KG1 (cell line): ENCODE results near the gene BBS9.
"Not testable (repeated sequence)": the region's sequence is repeated elsewhere in the genome, so short reads cannot be mapped to it uniquely, and the experiment has no call there.

Experiments used
- DNase-seq: peaks from one replicate; lab custom pipeline; 2025; lab: John Stamatoyannopoulos, UW

BBS9 gene

DNA sequence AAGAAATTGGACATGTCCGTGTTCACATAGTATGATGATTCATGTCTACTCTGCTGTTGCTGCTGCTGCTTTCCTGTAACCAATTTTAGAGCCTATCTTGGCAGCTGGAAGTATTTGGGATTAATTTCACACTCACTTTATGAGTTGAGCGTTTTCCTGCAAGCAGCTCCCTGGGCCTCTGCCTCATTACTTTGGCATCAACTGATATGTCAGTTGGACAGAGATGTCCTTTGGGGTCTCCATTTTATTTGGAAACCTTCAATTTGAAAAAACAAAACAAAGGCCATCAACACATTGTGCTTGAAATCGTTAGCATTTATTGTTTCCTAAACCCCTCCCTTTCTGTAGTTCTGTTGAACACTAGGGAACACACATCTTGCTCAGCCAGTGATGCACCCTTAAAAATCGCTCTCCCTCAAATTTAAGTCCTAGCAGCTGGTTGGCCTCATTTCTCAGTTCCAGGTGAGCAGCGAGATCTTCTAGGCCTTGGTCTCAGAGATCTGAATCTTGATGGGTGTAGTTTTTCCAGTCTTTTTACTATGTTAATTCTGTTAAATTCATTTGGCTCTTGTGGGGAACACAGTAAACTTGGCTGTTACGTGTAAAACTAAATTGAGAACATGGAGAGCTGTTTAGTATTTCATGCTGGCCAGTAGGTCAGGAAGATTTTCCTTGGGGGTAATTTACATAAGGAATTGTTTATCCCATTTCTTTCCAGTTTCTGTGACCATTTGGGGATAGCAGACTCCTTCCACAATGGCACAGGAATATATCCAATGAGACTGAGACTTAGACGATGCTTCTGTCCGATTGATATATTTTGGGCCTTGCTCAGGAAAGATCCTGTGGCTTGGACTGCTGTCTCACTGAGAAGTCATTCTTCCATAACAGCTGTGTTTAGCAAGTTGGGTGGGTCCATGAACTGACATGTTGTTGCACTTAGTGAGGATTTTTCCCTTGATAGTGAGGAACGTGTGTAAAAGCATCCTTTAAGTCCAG is 371.6 kb downstream of the BBS9 start:
- DNase-seq: no peak

DNA sequence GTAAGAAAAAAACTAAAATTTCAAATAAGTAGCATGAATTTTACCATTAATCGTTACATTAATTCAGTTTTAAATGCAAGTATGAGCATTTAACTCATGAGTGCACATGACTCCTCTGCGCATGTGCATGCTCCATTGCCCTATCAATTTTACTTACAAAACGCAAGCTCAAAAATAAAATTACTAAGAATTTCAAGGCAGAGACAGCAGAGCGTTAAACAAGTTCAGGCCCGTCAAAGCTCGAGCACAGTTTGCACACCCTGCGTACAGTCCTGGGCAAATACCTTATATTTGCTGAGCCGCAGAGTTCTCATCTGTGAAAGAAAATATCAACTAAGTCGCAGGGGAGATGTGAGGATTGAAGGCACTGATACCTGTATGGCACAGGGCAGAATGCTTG is 373.6 kb downstream of the BBS9 start:
- DNase-seq: no peak

DNA sequence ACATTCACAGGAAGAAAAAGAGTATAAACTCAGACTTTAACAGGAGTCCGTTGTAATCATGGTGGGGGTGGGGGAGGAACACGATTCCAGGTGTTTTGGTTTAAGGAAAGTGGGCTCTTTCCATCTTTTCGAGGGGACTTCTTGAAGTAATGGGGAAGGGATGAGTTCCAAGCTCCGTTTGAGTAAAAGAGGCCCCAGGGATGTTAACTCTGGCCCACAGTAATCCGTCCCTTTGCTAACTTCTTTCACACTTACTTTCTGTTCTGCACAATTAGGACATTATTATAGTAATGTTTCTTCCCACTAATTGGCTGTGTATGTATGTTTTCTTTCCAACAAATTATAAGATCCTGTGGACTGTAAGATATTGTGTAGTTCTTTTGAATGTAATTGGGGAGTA is 374.4 kb downstream of the BBS9 start:
- DNase-seq: no peak

DNA sequence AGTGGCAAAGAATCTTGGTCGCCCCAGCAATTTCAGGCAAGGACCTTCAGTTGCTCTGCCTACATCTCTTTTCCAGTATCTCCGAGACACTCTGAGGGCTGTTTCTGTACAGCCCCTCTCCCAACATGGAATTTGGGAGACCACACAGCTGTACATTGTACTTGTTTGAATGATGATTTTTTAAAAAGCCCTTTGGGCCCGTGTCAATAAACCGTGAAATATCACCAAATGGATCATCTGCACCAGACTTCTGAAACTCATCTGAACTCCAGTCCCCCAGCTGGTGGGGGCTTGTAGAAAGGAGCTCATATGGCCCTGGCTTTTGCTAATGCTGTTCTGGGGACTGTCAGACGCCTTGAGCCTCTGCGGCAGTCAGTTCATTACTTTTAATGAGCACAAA is 374.9 kb downstream of the BBS9 start:
- no peak for DNase-seq

DNA sequence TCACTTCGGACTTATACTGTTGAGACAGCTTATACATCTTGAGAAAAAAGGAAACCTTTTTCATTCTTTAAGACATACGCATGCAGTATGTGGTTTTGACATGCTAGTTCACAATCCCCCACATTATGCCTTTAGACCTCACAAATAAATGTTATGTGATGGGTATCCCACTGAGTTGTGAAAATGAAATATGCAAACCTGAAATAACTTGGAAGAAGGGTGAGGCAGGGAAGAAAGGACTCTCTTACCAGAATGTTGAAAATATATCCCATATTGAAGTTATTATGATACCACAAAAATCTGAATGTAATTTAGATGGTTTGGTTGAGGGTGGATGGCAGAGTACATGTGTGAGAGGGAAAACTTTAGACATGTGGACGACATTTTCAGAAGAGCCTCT is 379.8 kb downstream of the BBS9 start:
- DNase-seq: no peak

DNA sequence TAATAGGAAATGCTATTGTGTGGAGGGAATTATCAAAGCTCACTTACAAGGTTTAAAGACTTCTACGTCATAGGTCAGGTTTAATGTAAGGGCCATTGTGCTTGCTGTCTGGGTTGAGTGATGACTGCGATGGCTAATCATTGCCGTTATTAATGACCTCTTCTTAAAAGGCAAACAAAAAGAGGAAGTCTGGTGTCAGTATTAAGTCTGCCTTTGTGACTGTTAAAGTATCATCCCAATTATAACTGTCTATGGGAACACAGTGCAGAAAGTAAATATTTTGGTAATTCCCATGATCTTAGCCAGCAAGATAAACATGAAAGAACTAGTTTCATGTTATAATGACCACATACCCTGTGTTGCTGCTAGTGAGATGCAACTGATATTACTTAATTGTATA is 382.4 kb downstream of the BBS9 start:
- DNase-seq: no peak

DNA sequence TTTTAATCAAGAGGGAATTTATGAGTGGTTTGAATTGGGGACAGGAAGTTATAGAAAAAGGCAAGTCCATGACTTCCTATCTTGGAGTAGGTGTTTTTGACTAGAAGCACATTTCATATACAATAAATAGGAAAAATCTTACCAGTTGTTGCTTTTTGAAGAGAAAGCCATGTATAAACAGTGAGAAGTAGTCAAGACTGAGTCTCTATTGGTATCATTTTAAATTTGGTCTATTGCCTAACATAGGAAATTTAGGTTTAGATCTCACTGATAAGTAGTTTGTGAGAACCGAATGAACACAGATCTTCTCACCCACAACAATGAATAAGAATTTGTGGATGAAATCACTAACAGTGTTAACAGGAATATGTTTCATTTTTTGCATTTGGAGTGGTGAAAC is 387.2 kb downstream of the BBS9 start:
- no peak for DNase-seq

DNA sequence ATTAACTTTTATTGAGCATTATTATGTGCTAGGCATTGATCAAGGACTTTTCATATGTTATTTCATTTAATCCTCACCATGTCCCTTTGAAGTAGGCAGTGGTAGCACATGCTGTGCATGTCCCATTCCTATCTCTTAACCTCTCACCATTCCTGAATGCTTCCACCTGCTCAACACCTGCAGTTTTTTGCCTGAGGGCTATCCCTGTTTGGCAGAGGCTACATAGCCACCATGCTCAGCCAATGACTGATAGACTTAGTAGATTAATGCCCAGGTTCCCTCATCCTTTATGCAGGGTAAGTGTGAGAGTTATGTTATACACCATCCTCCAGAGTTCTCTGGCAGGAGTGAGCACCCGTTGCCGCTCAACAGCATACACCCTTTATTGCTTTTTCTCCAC is 387.8 kb downstream of the BBS9 start:
- DNase-seq: no peak

DNA sequence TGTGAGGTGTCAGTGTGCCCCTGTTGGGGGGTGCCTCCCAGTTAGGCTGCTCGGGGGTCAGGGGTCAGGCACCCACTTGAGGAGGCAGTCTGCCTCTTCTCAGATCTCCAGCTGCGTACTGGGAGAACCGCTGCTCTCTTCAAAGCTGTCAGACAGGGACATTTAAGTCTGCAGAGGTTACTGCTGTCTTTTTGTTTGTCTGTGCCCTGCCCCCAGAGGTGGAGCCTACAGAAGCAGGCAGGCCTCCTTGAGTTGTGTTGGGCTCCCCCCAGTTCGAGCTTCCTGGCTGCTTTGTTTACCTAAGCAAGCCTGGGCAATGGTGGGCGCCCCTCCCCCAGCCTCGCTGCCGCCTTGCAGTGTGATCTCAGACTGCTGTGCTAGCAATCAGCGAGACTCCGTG is 397.6 kb downstream of the BBS9 start:
- not testable (repeated sequence) for DNase-seq

DNA sequence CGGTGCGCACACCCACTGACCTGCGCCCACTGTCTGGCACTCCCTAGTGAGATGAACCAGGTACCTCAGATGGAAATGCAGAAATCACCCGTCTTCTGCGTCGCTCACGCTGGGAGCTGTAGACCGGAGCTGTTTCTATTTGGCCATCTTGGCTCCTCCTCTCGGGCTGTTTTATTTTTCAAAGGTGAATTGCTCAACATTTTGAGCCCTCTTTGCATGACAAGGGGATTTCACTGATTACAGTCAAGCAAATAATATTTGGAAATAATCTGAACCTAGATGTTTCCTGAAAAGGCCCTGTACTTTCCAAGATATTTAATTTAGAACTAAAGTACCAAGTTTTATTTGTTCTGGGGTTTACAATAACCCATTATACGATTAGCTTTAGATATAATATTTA is 398.2 kb downstream of the BBS9 start:
- DNase-seq: not testable (repeated sequence)

DNA sequence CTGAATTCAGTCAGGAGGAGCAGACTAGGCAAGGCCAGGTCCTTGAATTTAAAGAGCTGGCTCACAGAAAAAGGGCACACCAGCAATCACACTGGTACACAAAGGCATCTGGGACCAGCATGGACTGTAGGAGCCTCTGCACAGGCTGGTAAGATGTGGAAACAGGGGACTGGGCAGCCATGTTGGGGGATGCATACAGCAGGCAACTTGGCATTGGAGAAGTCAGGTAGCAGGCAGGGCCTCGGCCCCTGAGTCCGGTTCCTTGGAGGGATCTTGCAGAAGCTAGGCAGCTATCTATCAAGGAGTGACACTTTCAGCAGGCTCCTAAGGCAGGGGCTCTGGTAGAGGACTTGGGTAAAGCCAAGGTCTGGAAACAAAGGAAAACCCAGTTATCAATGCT is 399.7 kb downstream of the BBS9 start:
- no peak for DNase-seq

DNA sequence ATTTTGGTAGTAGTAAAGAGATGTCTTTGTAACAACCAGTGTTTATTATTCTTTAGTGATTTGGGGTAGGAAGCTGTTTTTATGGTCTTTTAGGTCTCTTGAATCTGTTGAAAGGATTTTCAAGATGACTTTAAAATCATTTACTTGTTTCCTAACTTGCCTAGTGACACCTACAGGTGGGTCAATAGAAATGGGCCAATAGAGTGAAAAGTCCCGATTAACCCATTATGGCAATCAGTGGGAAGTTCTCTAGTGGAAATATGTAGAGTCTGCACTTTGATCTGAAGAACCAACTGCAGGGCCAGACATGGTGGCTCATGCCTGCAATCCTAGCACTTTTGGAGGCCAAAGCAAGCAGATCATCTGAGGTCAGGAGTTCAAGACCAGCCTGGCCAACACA is 401.3 kb downstream of the BBS9 start:
- DNase-seq: no peak

DNA sequence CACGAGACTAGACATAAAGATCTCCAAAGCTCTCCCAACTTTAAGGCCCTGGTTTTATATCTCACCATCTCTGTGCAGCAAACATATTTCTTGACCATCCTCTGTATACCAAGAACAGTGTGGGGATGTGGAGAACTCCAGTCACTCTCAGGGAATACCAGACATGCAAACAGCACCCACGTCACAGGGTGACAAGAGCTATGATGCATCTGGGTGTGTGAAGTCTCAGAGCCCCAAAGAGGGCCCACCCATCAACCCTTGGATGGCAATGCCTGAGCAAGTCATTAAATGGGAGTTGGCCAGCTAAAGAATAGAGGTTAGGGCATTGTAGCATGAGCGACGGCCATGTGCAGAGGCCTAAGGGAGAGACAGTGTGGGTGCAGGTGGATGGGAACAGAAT is 402.5 kb downstream of the BBS9 start:
- DNase-seq: no peak

DNA sequence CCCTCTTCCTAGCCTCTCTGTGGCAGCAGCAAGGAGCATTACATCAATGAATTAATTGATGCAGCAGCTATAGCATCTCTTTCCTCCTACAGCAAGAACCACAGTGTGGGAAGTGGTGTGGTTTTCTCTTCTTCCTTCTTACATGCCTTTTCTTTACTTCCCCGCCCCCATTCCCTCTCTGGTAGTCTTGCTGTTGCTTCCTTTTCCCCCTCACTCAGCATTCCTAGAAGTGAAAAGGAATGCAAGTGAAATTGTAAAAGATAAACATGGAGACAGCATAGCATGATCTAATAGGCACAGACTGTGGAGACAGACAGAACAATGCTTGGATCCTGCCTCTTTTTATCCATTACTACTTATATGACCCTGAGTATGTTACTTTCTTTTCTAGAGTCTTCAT is 405.5 kb downstream of the BBS9 start:
- DNase-seq: no peak

DNA sequence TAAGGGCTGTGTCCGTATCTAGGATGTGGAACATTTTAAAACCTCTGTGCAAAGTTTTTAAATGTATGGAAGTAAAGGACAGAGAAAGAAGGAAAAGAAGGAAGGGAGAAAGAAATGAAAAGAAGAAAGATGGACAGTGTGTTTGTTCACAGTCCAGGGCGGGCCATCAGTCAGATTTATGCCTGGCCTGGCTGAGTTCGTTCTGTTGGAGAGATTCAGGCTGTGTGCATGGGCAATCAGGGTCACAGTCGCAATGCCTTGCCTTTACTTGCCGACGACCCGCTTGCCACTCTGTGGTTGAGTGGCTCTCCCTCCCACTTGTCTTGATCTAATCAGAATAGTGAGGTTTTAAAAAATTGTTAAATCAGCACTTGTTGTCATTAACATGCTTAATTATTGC is 406.6 kb downstream of the BBS9 start:
- DNase-seq: no peak

DNA sequence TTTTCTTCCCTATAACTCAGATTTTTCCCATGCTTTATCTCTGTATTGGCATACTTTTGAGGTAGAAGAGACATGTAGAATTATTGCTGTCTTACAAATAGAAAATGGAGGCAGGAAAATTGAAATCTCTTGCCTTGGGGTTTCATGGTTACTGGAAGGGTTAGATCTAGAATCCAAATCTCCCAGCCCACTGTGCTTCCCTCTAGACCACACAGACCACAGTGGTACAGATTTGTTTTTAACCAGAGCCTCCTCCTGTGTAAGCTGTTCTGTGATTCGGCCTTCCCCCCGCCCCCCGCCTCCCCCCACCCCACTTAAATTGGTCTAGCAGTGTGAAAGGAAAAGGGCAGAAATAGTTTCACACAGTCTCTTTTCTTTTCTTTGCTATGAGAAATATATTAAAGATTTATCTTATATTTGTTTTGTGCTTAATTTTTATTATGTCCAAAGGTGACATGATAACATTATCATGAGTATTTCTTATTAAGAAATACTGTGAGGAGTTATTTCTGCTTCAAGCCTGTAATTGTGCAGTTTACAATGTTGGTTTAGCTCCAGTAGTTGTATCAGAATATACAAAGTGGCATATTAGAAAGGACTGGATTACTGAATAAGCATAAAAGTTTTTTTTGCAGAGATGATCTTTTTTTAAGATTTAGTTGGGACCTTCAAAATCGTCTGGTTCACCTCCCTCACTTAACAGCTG is 407.2 kb downstream of the BBS9 start:
- DNase-seq: no peak

DNA sequence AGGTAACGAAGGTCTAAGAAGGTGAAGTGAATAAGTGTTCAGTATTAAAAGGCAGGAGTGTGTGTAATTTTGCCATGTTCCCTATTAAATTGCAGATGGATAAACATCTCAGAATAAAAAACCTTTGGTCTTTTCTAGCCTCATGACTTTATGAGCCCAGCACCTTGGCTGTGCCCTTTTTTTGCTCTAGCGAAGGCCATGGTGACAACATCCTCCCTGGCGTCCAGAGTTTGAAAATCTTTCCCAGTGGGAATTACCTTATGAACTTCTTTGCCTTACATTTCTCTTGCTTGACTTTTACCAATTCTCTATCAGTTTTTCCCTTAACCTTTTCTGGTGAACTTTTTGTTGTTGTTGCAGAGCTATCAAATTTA is 407.7 kb downstream of the BBS9 start:
- DNase-seq: no peak

DNA sequence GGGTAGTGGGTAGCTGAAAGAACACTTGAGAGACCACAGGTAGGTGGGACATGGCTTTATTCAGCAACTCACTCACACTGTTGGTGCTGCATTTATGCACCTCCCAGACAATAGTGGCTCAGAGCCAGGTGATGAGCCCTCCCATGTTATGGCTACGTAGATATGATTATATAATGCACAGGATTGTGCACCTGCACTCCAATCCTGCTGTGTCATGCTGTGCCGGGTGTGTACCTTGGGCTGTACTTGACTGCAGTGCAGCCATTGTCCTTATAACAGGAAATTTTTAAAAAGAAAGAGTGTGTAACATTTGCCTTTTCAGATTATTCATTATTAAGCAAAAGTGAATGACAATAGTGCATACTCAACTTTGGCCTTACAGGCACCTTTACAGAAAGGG is 409.8 kb downstream of the BBS9 start:
- DNase-seq: no peak

DNA sequence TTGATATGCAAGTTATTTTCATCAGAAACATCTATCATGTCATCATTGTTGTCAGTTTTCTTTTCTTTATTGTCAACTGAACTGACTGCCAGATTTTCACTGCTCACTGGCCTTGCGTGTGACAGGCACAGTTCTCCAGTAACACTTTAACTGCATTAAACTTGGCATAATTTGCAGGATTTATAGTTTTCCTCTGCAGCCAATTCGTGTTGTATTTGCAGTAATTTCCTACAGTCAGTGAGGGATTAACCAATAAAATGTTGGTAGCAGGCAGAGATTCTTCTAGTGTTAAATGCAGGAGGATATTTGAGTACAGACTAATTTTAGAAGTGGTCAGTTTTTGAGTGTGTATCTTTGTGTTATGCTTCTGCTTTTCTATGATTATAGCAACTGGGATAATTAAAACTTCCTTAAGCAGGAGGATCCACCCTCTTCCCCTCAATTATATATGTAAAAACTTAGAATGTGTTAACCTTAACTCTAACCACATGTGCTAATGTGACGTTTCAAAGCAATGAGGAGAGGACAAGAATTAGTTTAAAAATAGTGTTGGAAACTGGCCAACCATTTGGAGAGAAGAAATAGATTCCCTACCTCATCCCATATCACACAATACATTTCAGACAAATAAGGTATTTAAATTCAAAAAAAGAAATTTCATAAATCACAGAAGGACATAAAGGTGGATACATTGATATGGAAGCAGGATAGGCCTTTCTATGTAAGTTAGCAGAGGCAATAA is 410.5 kb downstream of the BBS9 start:
- DNase-seq: no peak

DNA sequence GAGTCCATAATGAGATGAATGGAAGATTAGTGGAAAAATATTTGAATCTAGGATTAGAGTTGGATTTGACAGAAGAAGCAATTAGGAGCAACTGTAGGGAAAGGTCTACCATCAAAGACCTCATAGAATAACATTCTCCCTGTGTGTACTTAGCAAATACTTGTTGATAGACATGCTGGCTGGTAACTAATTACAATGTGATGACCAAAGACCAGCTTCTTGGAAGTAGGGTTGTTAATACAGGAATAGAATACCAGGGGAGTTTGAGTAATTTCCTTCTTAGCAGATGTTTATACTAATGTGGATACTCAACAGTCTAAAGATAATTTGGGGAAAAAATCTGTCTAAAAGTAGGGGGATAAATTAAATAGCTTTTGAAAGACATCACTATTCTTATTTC is 418.5 kb downstream of the BBS9 start:
- DNase-seq: no peak

DNA sequence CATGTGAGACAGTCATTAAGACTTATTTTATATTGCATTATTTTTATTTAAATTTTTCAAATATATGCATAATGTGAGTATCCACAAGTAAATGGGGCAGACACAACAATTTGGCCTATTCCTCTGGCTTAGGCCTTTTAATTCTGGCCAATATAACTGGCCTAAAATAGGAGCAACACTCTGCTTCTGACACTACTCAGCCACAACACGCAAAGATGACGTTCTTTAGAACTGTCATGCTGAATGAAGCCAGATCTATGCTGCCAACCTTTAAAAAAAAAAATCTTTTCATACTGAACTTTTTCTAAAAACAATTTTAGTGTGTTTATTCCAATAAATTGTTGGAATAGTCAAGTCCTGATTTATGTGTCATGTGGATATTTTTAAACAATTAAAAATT is 421.0 kb downstream of the BBS9 start:
- DNase-seq: no peak

DNA sequence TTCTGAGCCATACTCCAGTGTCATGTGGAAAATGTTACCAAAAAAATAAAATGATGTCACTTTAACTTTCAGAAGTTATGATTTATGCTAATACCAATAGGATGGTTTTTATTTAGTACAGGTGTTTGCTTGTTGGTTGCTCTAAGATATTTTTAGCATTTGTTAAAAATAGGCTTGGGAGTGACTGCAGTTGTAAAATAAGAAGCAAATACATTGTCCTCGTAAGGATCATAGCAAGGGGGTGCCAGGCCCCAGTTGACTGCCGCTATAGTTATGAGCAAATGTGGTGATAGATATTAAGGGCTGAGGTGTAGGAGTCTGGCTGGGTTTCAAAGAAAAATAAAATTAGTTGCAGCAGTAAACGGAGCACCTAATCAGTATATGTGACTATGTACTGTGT is 421.6 kb downstream of the BBS9 start:
- no peak for DNase-seq

DNA sequence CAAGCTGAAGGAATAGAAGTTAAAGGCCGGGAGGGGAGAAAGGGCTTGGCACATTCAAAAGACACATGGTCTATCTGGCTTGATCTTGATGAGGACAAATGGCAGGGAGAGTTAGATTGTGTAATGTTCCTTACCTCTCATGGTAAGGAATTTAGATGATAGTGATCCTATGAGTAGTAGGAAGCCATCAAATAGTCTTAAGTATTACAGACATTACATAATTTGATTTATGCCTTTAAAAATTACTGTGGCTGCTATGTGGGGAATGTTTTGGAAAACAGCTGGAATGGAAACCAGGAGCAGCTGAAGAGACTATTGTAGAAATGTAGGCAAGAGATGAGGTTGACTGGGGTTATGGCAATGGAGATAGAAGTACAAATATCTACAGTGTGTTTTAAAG is 424.7 kb downstream of the BBS9 start:
- DNase-seq: no peak
